Measurements from ENCODE around the gene L3MBTL4. TPM values are rescaled to one million over a fixed set of nuclear protein-coding genes. Genes with fewer than 3 reads are reported as not detected.

Gene L3MBTL4
- total RNA-seq, 1 experiment from 2014 or later, result not detected

DNA sequence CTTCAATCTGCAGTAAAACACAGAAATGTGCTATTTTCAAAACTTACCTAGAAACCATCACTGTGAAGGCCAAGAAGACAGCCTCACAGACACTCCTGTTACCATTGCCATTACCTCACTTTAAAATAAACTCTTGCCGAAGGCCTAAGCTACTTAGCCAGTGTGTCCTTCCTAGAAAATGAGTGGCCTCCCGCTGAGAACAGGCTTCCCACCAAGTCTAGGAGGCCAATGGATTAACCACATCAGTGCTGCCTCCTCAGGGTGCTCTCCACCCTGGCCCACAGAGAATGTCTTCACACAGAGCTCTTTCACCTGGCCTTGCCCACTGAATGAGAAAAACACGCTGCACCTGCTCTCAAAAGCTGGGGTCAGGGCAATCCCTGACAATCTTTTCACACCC is 47.5 kb downstream of the L3MBTL4 start:
- H3K4me2 ChIP-seq, result no peak overlapping the region
- H3F3A ChIP-seq (ENCODE audit: insufficient read depth, low read depth), result no peaks in the 10 kb centered on the region
- no TSS peak for BruUV-seq (replicated peaks)
- POLR2A ChIA-PET (ENCODE audit: unreplicated experiment), result no interaction called here
- no peak overlapping the region for H3K27ac ChIP-seq
- intact Hi-C loops (cut with micrococcal nuclease; ENCODE audit: unreplicated experiment), result no loop called here
- no peak overlapping the region for H2AFZ ChIP-seq
- no peaks in the 10 kb centered on the region for H3K9me2 ChIP-seq (ENCODE audit: insufficient read depth)
- no peaks in the 10 kb centered on the region for H3K36me3 ChIP-seq (ENCODE audit: low read depth)
- H3K27me3 ChIP-seq (ENCODE audit: insufficient read depth, low read depth), result peaks cover 31% of the 10 kb centered on the region
- H3K4me3 ChIP-seq, result no peak overlapping the region
- H4K20me1 ChIP-seq (ENCODE audit: insufficient read depth), result no peaks in the 10 kb centered on the region
- no peaks in the 10 kb centered on the region for H3K4me1 ChIP-seq (replicated peaks; ENCODE audit: insufficient read depth)
- CTCF ChIA-PET, result no interaction called here
- DNase-seq, result no peak
- TF ChIP-seq EZH2 (IDR thresholded peaks at IDR 0.05; ENCODE audit: low read depth), result no peak
- TF ChIP-seq CTCF (conservative IDR thresholded peaks at IDR 0.05), result no peak
- H3K79me2 ChIP-seq (ENCODE audit: low read depth), result no peaks in the 10 kb centered on the region
- no peaks in the 10 kb centered on the region for H3K9me3 ChIP-seq (ENCODE audit: insufficient read depth, low read depth)

DNA sequence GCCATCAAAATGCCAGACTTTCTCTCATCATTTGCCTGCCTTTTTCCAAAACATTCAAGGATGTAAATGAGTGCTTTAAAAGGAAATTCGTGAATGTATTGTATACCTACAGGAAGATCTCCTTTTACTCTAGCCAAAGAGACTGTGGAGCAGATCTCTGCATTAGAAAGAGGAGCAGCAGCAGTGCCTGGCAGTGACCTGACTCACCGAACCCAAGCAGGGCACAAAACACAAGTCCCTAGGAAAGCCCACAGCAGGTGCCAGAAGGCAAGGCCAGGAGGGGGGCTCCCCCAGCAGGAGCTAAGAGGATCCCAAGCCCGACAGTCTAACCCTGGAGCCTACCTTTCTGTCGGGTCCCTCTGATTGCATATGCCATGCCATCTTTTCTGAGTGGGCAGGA is 47.9 kb downstream of the L3MBTL4 start:
- BruUV-seq (replicated peaks), result no TSS peak
- no peak for DNase-seq
- H3K9me3 ChIP-seq (ENCODE audit: insufficient read depth, low read depth), result no peaks in the 10 kb centered on the region
- TF ChIP-seq EZH2 (IDR thresholded peaks at IDR 0.05; ENCODE audit: low read depth), result no peak
- no peak for TF ChIP-seq CTCF (conservative IDR thresholded peaks at IDR 0.05)
- no peaks in the 10 kb centered on the region for H4K20me1 ChIP-seq (ENCODE audit: insufficient read depth)
- no peaks in the 10 kb centered on the region for H3K9me2 ChIP-seq (ENCODE audit: insufficient read depth)
- no peak overlapping the region for H3K27ac ChIP-seq
- ChIA-PET POLR2A (ENCODE audit: unreplicated experiment) (no interaction called here), CTCF (no interaction called here)
- H2AFZ ChIP-seq, result no peak overlapping the region
- H3F3A ChIP-seq (ENCODE audit: insufficient read depth, low read depth), result no peaks in the 10 kb centered on the region
- H3K4me3 ChIP-seq, result no peak overlapping the region
- no peaks in the 10 kb centered on the region for H3K4me1 ChIP-seq (replicated peaks; ENCODE audit: insufficient read depth)
- no peaks in the 10 kb centered on the region for H3K36me3 ChIP-seq (ENCODE audit: low read depth)
- H3K4me2 ChIP-seq, result no peak overlapping the region
- peaks cover 31% of the 10 kb centered on the region for H3K27me3 ChIP-seq (ENCODE audit: insufficient read depth, low read depth)
- H3K79me2 ChIP-seq (ENCODE audit: low read depth), result no peaks in the 10 kb centered on the region
- intact Hi-C loops (cut with micrococcal nuclease; ENCODE audit: unreplicated experiment), result no loop called here

GRCh38 chr18:6365385-6365784 is 49.3 kb downstream of the L3MBTL4 start:
- H3K27me3 ChIP-seq (ENCODE audit: insufficient read depth, low read depth), result peaks cover 20% of the 10 kb centered on the region
- BruUV-seq (replicated peaks), result no TSS peak
- intact Hi-C loops (cut with micrococcal nuclease; ENCODE audit: unreplicated experiment), result no loop called here
- no peak overlapping the region for H2AFZ ChIP-seq
- no peak overlapping the region for H3K4me2 ChIP-seq
- no peak for DNase-seq
- H3F3A ChIP-seq (ENCODE audit: insufficient read depth, low read depth), result no peaks in the 10 kb centered on the region
- H3K4me3 ChIP-seq, result no peak overlapping the region
- POLR2A ChIA-PET (ENCODE audit: unreplicated experiment), result no interaction called here
- H3K36me3 ChIP-seq (ENCODE audit: low read depth), result no peaks in the 10 kb centered on the region
- TF ChIP-seq CTCF (conservative IDR thresholded peaks at IDR 0.05), result no peak
- TF ChIP-seq EZH2 (IDR thresholded peaks at IDR 0.05; ENCODE audit: low read depth), result no peak
- H4K20me1 ChIP-seq (ENCODE audit: insufficient read depth), result no peaks in the 10 kb centered on the region
- H3K9me2 ChIP-seq (ENCODE audit: insufficient read depth), result no peaks in the 10 kb centered on the region
- no peak overlapping the region for H3K27ac ChIP-seq
- no peaks in the 10 kb centered on the region for H3K9me3 ChIP-seq (ENCODE audit: insufficient read depth, low read depth)
- no peaks in the 10 kb centered on the region for H3K4me1 ChIP-seq (replicated peaks; ENCODE audit: insufficient read depth)
- CTCF ChIA-PET, result no interaction called here
- no peaks in the 10 kb centered on the region for H3K79me2 ChIP-seq (ENCODE audit: low read depth)
